Suprapubic skin (tissue), 4 donors: Measurements from ENCODE around the gene SORL1-AS1.

Experiments used
- DNase-seq, 2 donors: peaks; one replicate each; pipeline ENCODE4 v3.0.0-alpha.2; 2019; ENCODE audit warnings: low spot score in 2 of 2
- H3K27ac ChIP-seq: fragments of 200-600 bp; sonication (generic); one replicate; pipeline ENCODE4 v1.5.1; 2019
- H3K27me3 ChIP-seq: fragments of 200-600 bp; sonication (generic); one replicate; pipeline ENCODE4 v1.5.1; 2019
- H3K36me3 ChIP-seq: fragments of 200-600 bp; sonication (generic); one replicate; pipeline ENCODE4 v1.5.1; 2019
- H3K4me1 ChIP-seq: fragments of 200-600 bp; sonication (generic); one replicate; pipeline ENCODE4 v1.5.1; 2019
- H3K4me3 ChIP-seq: fragments of 200-600 bp; sonication (generic); one replicate; pipeline ENCODE4 v1.5.1; 2019; ENCODE audit warnings: mild to moderate bottlenecking
- H3K9me3 ChIP-seq: fragments of 200-600 bp; sonication (generic); one replicate; pipeline ENCODE4 v1.5.1; 2019
- CTCF ChIP-seq, 2 donors: fragments of 200-600 bp in 1 of 2; fragments of 450-650 bp in 1 of 2; sonication (generic) in 1 of 2; IDR thresholded peaks; one replicate each; pipeline ENCODE4 v1.5.1; 2016 to 2019; ENCODE audit warnings: antibody characterized with exemption in 2 of 2, mild to moderate bottlenecking in 1 of 2, moderate library complexity in 1 of 2
- EP300 ChIP-seq: sonication (generic); formaldehyde crosslinking; IDR thresholded peaks from one replicate; pipeline ENCODE4 v1.6.1; 2017; ENCODE audit warnings: antibody characterized with exemption
- POLR2A ChIP-seq, 2 donors: fragments of 450-650 bp; IDR thresholded peaks; one replicate each; pipeline ENCODE4 v1.6.1; 2017; ENCODE audit warnings: antibody characterized with exemption in 2 of 2, mild to moderate bottlenecking in 2 of 2, moderate library complexity in 2 of 2
- POLR2AphosphoS5 ChIP-seq, 3 donors: sonication (generic); formaldehyde crosslinking; IDR thresholded peaks; one replicate each; pipeline ENCODE4 v1.6.1; 2017; ENCODE audit warnings: antibody characterized with exemption in 3 of 3
- WGBS: methylation state at CpG from one replicate; pipeline ENCODE4 v1.1.5; 2018; 5-methylcytosine and 5-hydroxymethylcytosine counted together

SORL1-AS1 gene

GRCh38 chr11:121478895-121479697 is 26.3 kb upstream of the SORL1-AS1 start:
- Histone ChIP-seq H3K36me3 (no peaks in the 10 kb centered on the region), H3K4me1 (peaks cover 7% of the 10 kb centered on the region), H3K27ac (no peak overlapping the region), H3K4me3 (no peak overlapping the region), H3K9me3 (no peaks in the 10 kb centered on the region), H3K27me3 (no peaks in the 10 kb centered on the region)
- DNase-seq, result no peak
- no peak for TF ChIP-seq POLR2A (IDR thresholded peaks at IDR 0.05)
- no peak for TF ChIP-seq CTCF (IDR thresholded peaks at IDR 0.05)
- no peak for TF ChIP-seq POLR2AphosphoS5 (IDR thresholded peaks at IDR 0.05)
- no peak for TF ChIP-seq EP300
- 67% methylated on average over 22 of the region's 25 CpGs for WGBS

- H3K27me3 ChIP-seq, result no peaks in the 10 kb centered on the region
- TF ChIP-seq EP300 (no peak), POLR2AphosphoS5 (IDR thresholded peaks at IDR 0.05) (no peak), CTCF (IDR thresholded peaks at IDR 0.05) (no peak), POLR2A (IDR thresholded peaks at IDR 0.05) (no peak)
- no peaks in the 10 kb centered on the region for H3K36me3 ChIP-seq
- H3K27ac ChIP-seq, result peak overlapping the region; percentile 1
- H3K9me3 ChIP-seq, result no peaks in the 10 kb centered on the region
- H3K4me3 ChIP-seq, result no peak overlapping the region
- H3K4me1 ChIP-seq, result peaks cover 7% of the 10 kb centered on the region
- 90% methylated on average over 18 of the region's 18 CpGs for WGBS
- DNase-seq, result no peak
Measured at GRCh38 chr11:121478226-121478894, 25.6 kb upstream of the SORL1-AS1 start.

- no peak for TF ChIP-seq POLR2AphosphoS5 (IDR thresholded peaks at IDR 0.05)
- no peak for TF ChIP-seq EP300
- no peak for TF ChIP-seq POLR2A (IDR thresholded peaks at IDR 0.05)
- TF ChIP-seq CTCF (IDR thresholded peaks at IDR 0.05), result no peak
- H3K4me1 ChIP-seq, result peaks cover 7% of the 10 kb centered on the region
- H3K9me3 ChIP-seq, result no peaks in the 10 kb centered on the region
- H3K27ac ChIP-seq, result peak overlapping the region; percentile 36
- no peak overlapping the region for H3K4me3 ChIP-seq
- 55% methylated on average over 5 of the region's 5 CpGs for WGBS
- no peak for DNase-seq
- H3K36me3 ChIP-seq, result no peaks in the 10 kb centered on the region
- no peaks in the 10 kb centered on the region for H3K27me3 ChIP-seq
Measured at GRCh38 chr11:121476379-121477032, 23.7 kb upstream of the SORL1-AS1 start.

- WGBS, result 97% methylated on average over 7 of the region's 7 CpGs
- no peak overlapping the region for H3K4me3 ChIP-seq
Measured at GRCh38 chr11:121474680-121475079, 21.9 kb upstream of the SORL1-AS1 start.

More at GRCh38 chr11:121474680-121475079, 21.9 kb upstream of the SORL1-AS1 start:
- Histone ChIP-seq H3K9me3 (no peaks in the 10 kb centered on the region), H3K4me1 (peaks cover 7% of the 10 kb centered on the region), H3K27ac (no peak overlapping the region), H3K27me3 (no peaks in the 10 kb centered on the region), H3K36me3 (no peaks in the 10 kb centered on the region)
- TF ChIP-seq EP300, result no peak
- no peak for TF ChIP-seq CTCF (IDR thresholded peaks at IDR 0.05)
- TF ChIP-seq POLR2A (IDR thresholded peaks at IDR 0.05), result no peak
- TF ChIP-seq POLR2AphosphoS5 (IDR thresholded peaks at IDR 0.05), result no peak
- DNase-seq, result no peak
